GM18502 (cell line): ENCODE results near the gene LTK.
"Not testable (repeated sequence)": the region's sequence is repeated elsewhere in the genome, so short reads cannot be mapped to it uniquely, and the experiment has no call there.

ENCODE experiments used
- ATAC-seq: cut with Tn5 transposase; IDR thresholded peaks from one replicate; pipeline ENCODE4 v1.9.1; 2021; ENCODE audit warnings: mild to moderate bottlenecking; ENCODE audit not compliant: unreplicated experiment, poor library complexity

LTK gene

DNA sequence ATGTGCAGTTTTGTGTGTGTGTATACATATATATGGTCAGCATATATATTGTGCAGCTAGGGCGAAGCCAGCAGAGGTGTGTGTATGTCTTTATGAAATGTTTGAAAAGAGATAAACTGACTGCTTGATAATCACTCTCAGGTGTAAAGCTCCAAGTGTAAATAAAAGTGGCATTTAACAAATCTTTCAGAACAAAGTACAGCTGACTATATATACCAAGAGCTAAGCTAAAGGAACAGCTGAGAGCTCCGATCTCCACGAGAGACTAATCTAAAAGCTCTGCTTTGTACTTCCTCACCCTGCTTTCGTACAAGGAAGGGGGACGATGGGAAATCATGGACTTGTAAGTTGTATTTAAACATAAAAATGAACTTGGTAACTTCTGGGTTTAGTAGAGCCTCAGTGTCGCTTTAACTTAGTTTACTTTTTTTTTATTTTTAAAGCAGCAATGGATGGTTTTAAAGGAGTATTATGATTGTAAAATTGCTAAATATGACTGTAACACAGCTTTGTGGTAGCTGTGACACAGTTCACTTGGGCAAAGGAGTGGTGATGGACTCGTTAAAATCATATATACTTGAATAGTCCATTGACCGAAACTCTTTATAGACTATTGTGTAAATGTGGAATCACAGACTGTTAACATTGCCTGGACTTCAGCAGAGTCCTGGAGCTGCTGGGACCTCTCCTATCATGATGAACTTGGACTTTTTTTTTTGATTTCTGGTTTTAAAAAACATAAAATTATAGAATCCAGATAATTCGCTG lies 31.3 kb downstream of the LTK start:
- no peak for ATAC-seq

DNA sequence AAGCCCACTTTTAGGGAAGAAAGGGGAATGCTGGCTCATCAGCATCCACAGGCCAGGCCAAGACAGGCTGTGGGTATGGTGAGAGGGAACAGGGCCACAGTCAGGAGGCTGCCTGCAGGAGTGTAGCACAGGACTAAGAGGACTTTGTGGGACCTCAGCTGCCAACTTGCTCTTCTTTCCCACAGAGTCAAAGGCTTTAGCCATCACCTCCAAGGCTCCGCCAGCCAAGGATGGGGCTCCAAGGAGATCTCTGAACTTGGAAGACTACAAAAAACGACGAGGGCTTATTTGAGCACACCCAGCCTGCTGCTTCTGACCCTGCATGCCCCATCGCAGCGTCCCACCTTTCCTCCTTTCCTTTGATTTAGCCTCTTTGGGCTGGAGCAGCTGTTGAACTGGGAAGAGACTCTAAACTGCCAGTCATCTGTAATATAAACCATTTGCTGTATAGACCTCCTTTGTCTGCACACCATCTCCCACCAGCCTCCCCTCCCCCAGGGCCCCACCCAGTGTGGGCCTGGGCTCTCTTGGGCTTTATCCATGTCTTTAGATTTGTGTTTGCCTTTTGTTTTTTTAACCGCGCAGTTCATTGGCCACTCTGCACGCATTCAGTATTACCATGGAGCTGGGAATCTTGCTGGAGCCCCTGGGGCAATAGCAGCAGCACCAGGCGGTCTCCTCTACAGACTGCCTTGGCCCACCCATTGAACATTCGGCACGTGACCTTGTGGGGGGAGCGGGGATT lies 33.1 kb downstream of the LTK start:
- no peak for ATAC-seq

DNA sequence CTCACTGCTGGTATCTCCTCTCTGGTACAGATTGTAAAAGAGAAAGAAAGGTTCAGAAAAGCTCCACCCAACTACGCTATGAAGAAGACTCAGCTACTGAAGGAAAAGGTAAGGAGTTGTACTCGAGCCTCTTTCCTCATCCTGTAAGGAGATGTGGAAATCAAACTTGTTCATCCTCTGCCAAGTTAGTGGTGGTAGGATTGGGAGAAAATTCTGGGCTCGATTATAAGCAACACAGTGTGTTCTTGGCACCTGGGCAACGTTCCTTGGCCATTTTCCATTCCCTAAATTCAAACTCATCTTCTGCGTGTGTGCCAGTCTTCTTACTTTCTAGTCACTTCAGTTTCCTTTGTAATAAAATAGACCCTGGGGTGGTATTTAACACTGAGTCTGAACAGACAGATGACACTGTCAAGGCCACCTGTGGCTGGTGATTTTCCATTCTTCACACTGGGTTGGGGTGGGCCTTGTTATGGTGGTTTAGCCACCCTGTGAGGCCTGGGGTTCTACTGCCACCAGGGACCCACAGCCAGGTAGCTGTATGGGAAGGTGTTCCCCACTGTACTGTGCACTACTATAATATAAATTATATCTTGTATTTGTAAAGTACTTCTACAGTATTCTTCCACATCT lies 37.1 kb downstream of the LTK start:
- ATAC-seq, result no peak

DNA sequence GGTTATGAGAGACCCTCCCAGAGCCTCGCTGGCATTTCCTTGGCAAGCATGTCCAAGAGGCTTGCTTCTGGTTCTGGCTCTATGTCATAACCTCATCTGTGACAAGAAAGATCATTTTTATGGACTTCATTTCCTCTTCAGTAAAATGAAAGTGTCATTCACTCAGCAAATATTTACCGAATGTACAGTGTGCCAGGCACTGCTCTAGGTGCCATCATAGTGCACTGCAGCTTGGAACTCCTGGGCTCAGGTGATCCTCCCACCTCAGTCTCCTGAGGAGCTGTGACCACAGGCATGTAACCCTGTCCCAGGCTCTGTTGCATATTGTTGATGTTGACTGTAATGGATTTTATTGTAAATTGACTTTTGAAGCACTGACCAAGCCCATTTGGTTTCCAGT lies 38.7 kb downstream of the LTK start:
- ATAC-seq, result no peak

DNA sequence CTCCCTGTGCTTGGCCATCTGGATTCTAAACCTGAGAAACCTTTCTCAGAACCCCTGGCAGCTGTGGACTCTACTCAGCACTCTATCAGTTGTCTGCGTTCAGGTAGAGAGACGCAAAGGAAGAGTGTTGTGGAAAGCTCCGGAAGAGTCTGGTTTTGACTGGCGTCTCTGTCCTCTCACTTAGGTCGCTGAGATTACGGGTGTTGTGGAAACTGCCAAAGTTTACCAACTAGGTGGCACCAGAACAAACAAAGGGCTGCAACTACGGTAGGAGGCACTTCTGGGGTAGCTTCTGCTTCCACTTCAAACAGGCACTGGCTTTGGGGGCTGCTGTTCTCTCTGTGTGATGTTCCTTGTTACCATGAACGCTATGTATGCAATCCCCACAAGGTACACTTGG lies 39.2 kb downstream of the LTK start:
- ATAC-seq, result no peak

DNA sequence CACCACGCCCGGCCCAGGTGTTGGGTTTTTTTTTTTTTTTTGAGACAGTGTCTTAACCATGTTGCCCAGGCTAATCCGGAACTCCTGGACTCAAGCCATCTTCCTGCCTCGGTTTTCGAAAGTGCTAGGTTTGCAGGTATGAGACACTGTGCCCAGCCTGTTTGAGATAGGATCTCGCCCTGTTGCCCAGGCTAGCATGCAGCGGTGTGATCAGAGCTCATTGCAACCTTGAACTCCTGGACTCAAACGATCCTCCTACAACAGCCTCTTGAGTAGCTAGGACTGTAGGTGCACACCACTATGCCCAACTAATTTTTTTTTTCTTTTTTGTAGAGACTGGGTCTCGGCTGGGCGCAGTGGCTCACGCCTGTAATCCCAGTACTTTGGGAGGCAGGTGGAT lies 40.2 kb downstream of the LTK start:
- no peak for ATAC-seq

DNA sequence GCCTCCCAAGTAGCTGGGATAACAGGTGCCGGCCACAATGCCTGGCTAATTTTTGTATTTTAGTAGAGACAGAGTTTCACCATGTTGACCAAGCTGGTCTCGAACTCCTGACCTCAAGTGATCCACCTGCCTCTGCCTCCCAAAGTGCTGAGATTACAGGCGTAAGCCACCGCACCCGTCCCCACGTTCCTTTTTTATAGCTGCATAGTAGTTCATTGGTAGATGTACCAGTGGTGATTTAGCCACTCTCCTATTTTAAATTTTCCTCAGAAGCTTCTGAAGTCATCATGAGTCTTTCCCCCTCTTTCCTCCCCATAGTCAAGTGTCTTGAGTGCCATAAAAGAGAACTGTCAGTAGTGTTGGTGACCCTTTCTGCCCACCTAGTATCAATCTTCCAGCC lies 44.0 kb downstream of the LTK start:
- not testable (repeated sequence) for ATAC-seq

DNA sequence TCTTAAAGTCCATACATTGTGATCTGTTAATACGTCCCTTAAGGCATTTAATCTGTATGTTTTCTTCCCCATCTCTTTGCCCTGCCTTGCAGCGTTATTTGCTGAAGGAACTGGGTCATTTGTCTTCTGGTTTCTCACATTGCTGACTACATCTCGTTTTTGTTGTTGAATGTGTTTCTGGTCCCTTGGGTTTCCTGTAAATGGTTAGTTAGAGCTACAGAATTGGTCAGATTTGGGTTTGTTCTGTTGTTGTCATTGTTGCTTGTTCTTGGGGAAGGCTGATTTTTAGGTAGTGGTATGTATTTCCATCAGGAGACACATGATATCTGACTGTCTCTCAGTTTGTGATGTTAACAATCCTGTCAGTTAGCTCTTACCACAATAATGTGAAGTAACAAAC lies 46.9 kb downstream of the LTK start:
- ATAC-seq, result no peak

DNA sequence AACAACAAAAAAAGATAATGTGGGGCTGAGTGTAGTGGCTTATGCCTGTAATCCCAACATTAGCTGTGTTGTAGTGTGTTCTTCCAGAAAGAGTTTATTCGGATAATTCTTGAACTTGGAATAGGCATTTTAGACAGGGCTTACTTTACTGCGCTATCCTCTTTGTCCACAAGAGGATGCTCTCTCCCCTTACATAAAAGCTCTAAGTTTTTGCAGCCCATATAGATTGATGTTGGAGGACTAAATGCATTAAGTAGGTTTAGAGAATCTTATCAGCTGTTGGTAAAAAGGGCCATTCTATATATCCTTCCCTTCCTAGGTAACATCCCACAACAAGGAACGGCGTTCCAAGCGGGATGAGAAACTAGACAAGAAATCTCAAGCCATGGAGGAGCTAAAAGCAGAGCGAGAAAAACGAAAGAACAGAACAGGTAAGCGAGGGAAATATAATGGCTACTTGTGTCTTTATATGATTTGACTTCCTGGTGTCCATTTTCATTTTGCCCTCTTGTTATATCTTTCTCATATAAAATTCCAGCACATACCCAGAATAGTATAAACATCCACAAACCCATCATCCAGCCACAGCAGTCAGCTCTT lies 47.7 kb downstream of the LTK start:
- no peak for ATAC-seq

DNA sequence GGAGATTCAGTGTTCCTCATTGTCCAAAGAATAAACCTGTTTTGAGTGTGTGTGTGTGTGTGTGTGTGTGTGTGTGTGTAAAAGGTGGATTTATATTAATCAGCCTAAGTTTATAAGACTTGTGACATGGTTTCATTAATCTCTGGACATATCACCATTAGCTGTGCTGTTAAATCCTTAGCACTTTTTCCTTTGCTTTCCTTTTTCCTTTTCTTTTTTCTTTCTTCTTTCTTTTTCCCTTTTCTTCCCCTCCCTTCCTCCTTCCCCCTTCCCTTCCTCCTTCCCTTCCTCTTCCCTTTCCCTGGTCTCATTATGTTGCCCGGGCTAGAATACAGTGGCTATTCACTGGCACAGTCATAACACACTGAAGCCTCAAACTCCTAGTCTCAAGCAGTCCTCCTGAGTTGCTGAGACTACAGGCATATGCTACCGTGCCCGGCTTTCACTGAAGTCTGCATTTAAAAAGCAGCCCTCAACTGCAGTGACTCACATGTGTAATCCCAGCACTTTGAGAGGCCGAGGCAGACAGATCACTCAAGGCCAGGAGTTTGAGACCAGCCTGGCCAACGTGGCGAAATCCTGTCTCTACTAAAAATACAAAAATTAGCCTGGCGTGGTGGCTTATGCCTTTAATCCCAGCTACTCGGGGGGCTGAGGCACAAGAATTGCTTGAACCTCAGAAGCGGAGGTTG lies 48.6 kb downstream of the LTK start:
- ATAC-seq, result no peak

DNA sequence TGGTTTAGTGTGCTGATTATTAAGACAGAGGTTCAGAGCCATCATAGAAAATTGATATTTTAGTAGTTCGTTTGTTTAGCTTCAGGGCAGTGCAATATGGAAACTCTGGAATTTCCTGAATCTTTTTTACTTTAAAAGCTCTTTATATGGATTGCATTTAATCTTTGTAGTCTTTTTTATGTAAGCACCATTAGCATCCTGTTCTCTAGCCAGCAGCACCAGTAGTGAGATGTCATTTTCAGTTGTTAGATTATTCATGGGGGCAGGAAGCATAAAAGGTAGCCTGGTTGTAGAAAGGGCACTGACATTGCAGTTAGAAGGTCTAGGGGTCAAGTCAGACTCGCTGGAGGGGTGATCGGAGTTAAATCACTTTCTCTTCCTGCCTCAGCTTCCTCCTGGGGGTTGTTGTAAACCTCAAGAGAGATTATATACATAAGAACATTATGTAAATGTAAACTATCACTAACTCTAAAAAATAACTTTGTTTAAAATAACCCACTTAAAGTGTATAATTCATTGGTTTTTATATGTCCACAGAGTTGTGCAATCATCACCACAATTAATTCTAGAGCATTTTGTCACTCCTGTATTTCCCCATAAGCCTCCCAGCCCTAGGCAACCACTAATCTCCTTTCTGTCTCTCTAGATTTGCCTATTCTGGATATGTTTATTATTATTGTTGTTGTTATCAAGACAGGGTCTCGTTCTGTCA lies 51.4 kb downstream of the LTK start:
- no peak for ATAC-seq
